HEK293 (cell line): Measurements from ENCODE around the gene CD244.

Experiments used
- CTCF ChIA-PET: fragments of 350-600 bp; formaldehyde crosslinking; extraction: SDS; loops from one replicate; lab custom pipeline; 2021; ENCODE audit warnings: antibody characterized with exemption; lab: Yijun Ruan, JAX
- POLR2A ChIA-PET: fragments of 300-600 bp; formaldehyde crosslinking; extraction: SDS; loops from one replicate; lab custom pipeline; 2020; ENCODE audit warnings: antibody characterized with exemption, inconsistent platforms; lab: Yijun Ruan, JAX
- H3K27ac ChIP-seq: fragments of 200-500 bp; sonication (Bioruptor generic); 2 replicates; pipeline ENCODE4 v1.5.1; 2014; ENCODE audit warnings: low read depth, low read length, control low read depth, inconsistent platforms; ENCODE audit errors: extremely low read depth
- H3K36me3 ChIP-seq, 2 experiments: fragments of 200-500 bp in 1 of 2; sonication (Bioruptor generic) in 1 of 2; 1 replicate in 1 of 2; 2 replicates in 1 of 2; pipeline ENCODE4 v1.5.1; 2014 to 2017; ENCODE audit warnings: inconsistent platforms in 2 of 2, low read length in 2 of 2; ENCODE audit not compliant: control insufficient read depth in 2 of 2, insufficient read depth in 1 of 2
- H3K4me1 ChIP-seq: fragments of 200-500 bp; sonication (Bioruptor generic); 2 replicates; pipeline ENCODE4 v1.5.1; 2014; ENCODE audit warnings: mild to moderate bottlenecking, low read length, inconsistent platforms; ENCODE audit not compliant: control insufficient read depth, insufficient read depth
- H3K4me3 ChIP-seq: 2 replicates; pipeline ENCODE4 v1.5.1; 2011; ENCODE audit warnings: low read depth, mild to moderate bottlenecking, control low read depth, low read length, moderate library complexity
- H3K9me3 ChIP-seq: fragments of 200-500 bp; sonication (Bioruptor generic); 2 replicates; pipeline ENCODE4 v1.5.1; 2014; ENCODE audit warnings: low read depth, low read length, inconsistent platforms; ENCODE audit not compliant: control insufficient read depth, insufficient read depth
- FEZF1 ChIP-seq: fragments of 450-650 bp; formaldehyde crosslinking; IDR thresholded peaks from 2 replicates; pipeline ENCODE4 v1.5.1; 2016; ENCODE audit warnings: missing biosample characterization, missing genetic modification characterization
- KLF7 ChIP-seq: fragments of 450-650 bp; formaldehyde crosslinking; IDR thresholded peaks from 2 replicates; pipeline ENCODE4 v1.5.1; 2016; ENCODE audit warnings: missing biosample characterization, missing genetic modification characterization, borderline replicate concordance
- KLF8 ChIP-seq: fragments of 450-650 bp; formaldehyde crosslinking; IDR thresholded peaks from 2 replicates; pipeline ENCODE4 v1.5.1; 2016; ENCODE audit warnings: missing biosample characterization, missing genetic modification characterization
- OVOL3 ChIP-seq: fragments of 450-650 bp; formaldehyde crosslinking; IDR thresholded peaks from 2 replicates; pipeline ENCODE4 v1.5.1; 2016; ENCODE audit warnings: missing biosample characterization, missing genetic modification characterization
- ZNF133 ChIP-seq: fragments of 450-650 bp; formaldehyde crosslinking; IDR thresholded peaks from 2 replicates; pipeline ENCODE4 v1.5.1; 2016; ENCODE audit warnings: missing biosample characterization, missing genetic modification characterization
- ZNF274 ChIP-seq, 2 experiments: fragments of 200-500 bp in 1 of 2; fragments of 450-650 bp in 1 of 2; sonication (Bioruptor generic) in 1 of 2; formaldehyde crosslinking in 1 of 2; IDR thresholded peaks; 2 replicates each; pipeline versions ENCODE4 v1.5.1 to v1.6.1; 2014 to 2016; ENCODE audit warnings: borderline replicate concordance in 1 of 2, inconsistent platforms in 1 of 2, low read length in 1 of 2, missing biosample characterization in 1 of 2, missing genetic modification characterization in 1 of 2
- ZNF501 ChIP-seq: fragments of 450-650 bp; formaldehyde crosslinking; IDR thresholded peaks from 2 replicates; pipeline ENCODE4 v1.5.1; 2016; ENCODE audit warnings: missing biosample characterization, missing genetic modification characterization
- ZNF555 ChIP-seq: fragments of 450-650 bp; formaldehyde crosslinking; conservative IDR thresholded peaks from 2 replicates; pipeline ENCODE4 v1.5.1; 2017; ENCODE audit warnings: missing biosample characterization, mild to moderate bottlenecking, missing genetic modification characterization, inconsistent platforms
- ZNF571 ChIP-seq: fragments of 450-650 bp; formaldehyde crosslinking; IDR thresholded peaks from 2 replicates; pipeline ENCODE4 v1.5.0; 2017; ENCODE audit warnings: missing biosample characterization, missing genetic modification characterization
- ZNF664 ChIP-seq: fragments of 450-650 bp; formaldehyde crosslinking; IDR thresholded peaks from 2 replicates; pipeline ENCODE4 v1.5.1; 2016; ENCODE audit warnings: missing biosample characterization, missing genetic modification characterization
- ZNF670 ChIP-seq: fragments of 450-650 bp; formaldehyde crosslinking; IDR thresholded peaks from 2 replicates; pipeline ENCODE4 v1.5.1; 2016; ENCODE audit warnings: missing biosample characterization, missing genetic modification characterization, low read depth
- ZNF76 ChIP-seq: fragments of 450-650 bp; formaldehyde crosslinking; IDR thresholded peaks from 2 replicates; pipeline ENCODE4; 2016; ENCODE audit warnings: low read depth, missing biosample characterization, missing genetic modification characterization, borderline replicate concordance
- ZSCAN30 ChIP-seq: fragments of 450-650 bp; IDR thresholded peaks from 2 replicates; pipeline ENCODE4 v1.5.1; 2018; ENCODE audit warnings: missing biosample characterization, mild to moderate bottlenecking, missing genetic modification characterization, moderate library complexity
- TF ChIP-seq, protein P1 (sequence below): fragments of 450-650 bp; formaldehyde crosslinking; IDR thresholded peaks from 2 replicates; pipeline ENCODE4 v1.5.1; 2016; ENCODE audit warnings: missing biosample characterization, missing genetic modification characterization
- TF ChIP-seq, protein P2 (sequence below): fragments of 450-650 bp; IDR thresholded peaks from 2 replicates; pipeline ENCODE4 v1.5.1; 2018; ENCODE audit warnings: missing biosample characterization, mild to moderate bottlenecking, missing genetic modification characterization
- TF ChIP-seq, protein P3 (sequence below): fragments of 450-650 bp; formaldehyde crosslinking; IDR thresholded peaks from 2 replicates; pipeline ENCODE4 v1.5.1; 2017; ENCODE audit warnings: missing biosample characterization, missing genetic modification characterization
- TF ChIP-seq, protein P4 (sequence below): fragments of 450-650 bp; formaldehyde crosslinking; IDR thresholded peaks from 2 replicates; pipeline ENCODE4 v1.5.1; 2017; ENCODE audit warnings: missing biosample characterization, missing genetic modification characterization
- TF ChIP-seq, protein P5 (sequence below): fragments of 450-650 bp; formaldehyde crosslinking; IDR thresholded peaks from 2 replicates; pipeline ENCODE4 v1.5.1; 2016; ENCODE audit warnings: missing biosample characterization, missing genetic modification characterization, borderline replicate concordance

Gene CD244

DNA sequence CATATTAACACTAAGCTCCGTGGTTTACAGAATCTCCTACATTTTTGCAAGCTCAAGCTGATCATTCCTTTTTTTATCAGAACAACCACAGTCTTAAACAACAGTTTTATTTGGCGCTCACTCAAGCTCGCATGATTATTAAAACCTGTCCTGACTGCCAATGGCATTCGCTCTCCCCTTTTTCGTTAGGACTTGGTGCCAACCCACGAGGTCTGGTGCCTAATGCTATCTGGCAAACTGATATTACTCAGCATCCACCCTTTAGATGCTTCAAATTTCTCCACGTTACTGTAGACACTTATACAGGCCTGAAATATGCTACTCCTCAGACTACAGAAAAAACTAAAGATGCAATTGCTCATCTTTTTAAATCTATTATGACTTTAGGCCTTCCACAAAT is 45.3 kb upstream of the CD244 start:
- POLR2A ChIA-PET: no interaction called here
- TF ChIP-seq ZNF664 (tag by site-specific recombination): no peak
- TF ChIP-seq FEZF1 (tag by site-specific recombination): no peak
- TF ChIP-seq ZNF501 (tag by site-specific recombination): no peak
- no peak for TF ChIP-seq KLF7 (tag by site-specific recombination)
- TF ChIP-seq ZNF670: no peak
- TF ChIP-seq ZNF133 (tag by site-specific recombination): no peak
- no peak for TF ChIP-seq ZNF555 (tag by site-specific recombination)
- TF ChIP-seq OVOL3 (tag by site-specific recombination): no peak
- TF ChIP-seq, protein P1, sequence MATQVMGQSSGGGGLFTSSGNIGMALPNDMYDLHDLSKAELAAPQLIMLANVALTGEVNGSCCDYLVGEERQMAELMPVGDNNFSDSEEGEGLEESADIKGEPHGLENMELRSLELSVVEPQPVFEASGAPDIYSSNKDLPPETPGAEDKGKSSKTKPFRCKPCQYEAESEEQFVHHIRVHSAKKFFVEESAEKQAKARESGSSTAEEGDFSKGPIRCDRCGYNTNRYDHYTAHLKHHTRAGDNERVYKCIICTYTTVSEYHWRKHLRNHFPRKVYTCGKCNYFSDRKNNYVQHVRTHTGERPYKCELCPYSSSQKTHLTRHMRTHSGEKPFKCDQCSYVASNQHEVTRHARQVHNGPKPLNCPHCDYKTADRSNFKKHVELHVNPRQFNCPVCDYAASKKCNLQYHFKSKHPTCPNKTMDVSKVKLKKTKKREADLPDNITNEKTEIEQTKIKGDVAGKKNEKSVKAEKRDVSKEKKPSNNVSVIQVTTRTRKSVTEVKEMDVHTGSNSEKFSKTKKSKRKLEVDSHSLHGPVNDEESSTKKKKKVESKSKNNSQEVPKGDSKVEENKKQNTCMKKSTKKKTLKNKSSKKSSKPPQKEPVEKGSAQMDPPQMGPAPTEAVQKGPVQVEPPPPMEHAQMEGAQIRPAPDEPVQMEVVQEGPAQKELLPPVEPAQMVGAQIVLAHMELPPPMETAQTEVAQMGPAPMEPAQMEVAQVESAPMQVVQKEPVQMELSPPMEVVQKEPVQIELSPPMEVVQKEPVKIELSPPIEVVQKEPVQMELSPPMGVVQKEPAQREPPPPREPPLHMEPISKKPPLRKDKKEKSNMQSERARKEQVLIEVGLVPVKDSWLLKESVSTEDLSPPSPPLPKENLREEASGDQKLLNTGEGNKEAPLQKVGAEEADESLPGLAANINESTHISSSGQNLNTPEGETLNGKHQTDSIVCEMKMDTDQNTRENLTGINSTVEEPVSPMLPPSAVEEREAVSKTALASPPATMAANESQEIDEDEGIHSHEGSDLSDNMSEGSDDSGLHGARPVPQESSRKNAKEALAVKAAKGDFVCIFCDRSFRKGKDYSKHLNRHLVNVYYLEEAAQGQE (tag by site-specific recombination): no peak
- TF ChIP-seq, protein P2, sequence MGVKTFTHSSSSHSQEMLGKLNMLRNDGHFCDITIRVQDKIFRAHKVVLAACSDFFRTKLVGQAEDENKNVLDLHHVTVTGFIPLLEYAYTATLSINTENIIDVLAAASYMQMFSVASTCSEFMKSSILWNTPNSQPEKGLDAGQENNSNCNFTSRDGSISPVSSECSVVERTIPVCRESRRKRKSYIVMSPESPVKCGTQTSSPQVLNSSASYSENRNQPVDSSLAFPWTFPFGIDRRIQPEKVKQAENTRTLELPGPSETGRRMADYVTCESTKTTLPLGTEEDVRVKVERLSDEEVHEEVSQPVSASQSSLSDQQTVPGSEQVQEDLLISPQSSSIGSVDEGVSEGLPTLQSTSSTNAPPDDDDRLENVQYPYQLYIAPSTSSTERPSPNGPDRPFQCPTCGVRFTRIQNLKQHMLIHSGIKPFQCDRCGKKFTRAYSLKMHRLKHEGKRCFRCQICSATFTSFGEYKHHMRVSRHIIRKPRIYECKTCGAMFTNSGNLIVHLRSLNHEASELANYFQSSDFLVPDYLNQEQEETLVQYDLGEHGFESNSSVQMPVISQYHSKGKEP (tag by site-specific recombination): no peak
- TF ChIP-seq, protein P3, sequence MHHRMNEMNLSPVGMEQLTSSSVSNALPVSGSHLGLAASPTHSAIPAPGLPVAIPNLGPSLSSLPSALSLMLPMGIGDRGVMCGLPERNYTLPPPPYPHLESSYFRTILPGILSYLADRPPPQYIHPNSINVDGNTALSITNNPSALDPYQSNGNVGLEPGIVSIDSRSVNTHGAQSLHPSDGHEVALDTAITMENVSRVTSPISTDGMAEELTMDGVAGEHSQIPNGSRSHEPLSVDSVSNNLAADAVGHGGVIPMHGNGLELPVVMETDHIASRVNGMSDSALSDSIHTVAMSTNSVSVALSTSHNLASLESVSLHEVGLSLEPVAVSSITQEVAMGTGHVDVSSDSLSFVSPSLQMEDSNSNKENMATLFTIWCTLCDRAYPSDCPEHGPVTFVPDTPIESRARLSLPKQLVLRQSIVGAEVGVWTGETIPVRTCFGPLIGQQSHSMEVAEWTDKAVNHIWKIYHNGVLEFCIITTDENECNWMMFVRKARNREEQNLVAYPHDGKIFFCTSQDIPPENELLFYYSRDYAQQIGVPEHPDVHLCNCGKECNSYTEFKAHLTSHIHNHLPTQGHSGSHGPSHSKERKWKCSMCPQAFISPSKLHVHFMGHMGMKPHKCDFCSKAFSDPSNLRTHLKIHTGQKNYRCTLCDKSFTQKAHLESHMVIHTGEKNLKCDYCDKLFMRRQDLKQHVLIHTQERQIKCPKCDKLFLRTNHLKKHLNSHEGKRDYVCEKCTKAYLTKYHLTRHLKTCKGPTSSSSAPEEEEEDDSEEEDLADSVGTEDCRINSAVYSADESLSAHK (tag by site-specific recombination): no peak
- TF ChIP-seq KLF8 (tag by site-specific recombination): no peak
- TF ChIP-seq ZSCAN30 (tag by site-specific recombination): no peak
- TF ChIP-seq ZNF571 (tag by site-specific recombination): no peak
- TF ChIP-seq, protein P4, sequence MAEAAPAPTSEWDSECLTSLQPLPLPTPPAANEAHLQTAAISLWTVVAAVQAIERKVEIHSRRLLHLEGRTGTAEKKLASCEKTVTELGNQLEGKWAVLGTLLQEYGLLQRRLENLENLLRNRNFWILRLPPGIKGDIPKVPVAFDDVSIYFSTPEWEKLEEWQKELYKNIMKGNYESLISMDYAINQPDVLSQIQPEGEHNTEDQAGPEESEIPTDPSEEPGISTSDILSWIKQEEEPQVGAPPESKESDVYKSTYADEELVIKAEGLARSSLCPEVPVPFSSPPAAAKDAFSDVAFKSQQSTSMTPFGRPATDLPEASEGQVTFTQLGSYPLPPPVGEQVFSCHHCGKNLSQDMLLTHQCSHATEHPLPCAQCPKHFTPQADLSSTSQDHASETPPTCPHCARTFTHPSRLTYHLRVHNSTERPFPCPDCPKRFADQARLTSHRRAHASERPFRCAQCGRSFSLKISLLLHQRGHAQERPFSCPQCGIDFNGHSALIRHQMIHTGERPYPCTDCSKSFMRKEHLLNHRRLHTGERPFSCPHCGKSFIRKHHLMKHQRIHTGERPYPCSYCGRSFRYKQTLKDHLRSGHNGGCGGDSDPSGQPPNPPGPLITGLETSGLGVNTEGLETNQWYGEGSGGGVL (tag by site-specific recombination): no peak
- TF ChIP-seq ZNF274 (IDR thresholded peaks at IDR 0.05; ENCODE audit: low read length): no peak
- no peak for TF ChIP-seq ZNF274 (tag by site-specific recombination; IDR thresholded peaks at IDR 0.05; ENCODE audit: borderline replicate concordance)
- TF ChIP-seq, protein P5, sequence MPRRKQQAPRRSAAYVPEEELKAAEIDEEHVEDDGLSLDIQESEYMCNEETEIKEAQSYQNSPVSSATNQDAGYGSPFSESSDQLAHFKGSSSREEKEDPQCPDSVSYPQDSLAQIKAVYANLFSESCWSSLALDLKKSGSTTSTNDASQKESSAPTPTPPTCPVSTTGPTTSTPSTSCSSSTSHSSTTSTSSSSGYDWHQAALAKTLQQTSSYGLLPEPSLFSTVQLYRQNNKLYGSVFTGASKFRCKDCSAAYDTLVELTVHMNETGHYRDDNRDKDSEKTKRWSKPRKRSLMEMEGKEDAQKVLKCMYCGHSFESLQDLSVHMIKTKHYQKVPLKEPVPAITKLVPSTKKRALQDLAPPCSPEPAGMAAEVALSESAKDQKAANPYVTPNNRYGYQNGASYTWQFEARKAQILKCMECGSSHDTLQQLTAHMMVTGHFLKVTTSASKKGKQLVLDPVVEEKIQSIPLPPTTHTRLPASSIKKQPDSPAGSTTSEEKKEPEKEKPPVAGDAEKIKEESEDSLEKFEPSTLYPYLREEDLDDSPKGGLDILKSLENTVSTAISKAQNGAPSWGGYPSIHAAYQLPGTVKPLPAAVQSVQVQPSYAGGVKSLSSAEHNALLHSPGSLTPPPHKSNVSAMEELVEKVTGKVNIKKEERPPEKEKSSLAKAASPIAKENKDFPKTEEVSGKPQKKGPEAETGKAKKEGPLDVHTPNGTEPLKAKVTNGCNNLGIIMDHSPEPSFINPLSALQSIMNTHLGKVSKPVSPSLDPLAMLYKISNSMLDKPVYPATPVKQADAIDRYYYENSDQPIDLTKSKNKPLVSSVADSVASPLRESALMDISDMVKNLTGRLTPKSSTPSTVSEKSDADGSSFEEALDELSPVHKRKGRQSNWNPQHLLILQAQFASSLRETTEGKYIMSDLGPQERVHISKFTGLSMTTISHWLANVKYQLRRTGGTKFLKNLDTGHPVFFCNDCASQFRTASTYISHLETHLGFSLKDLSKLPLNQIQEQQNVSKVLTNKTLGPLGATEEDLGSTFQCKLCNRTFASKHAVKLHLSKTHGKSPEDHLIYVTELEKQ (tag by site-specific recombination): no peak
- no peak for TF ChIP-seq ZNF76 (tag by site-specific recombination)
- no peak overlapping the region for H3K4me3 ChIP-seq
- no peaks in the 10 kb centered on the region for H3K9me3 ChIP-seq
- CTCF ChIA-PET: interaction anchor here (1.1 kb wide), 1 partner anchor 73 kb away, joined by 3 read pairs; no protein-coding TSS in a partner anchor
- H3K4me1 ChIP-seq: peaks cover 4% of the 10 kb centered on the region
- H3K27ac ChIP-seq: no peak overlapping the region
- no peaks in the 10 kb centered on the region for H3K36me3 ChIP-seq
